Calu3 (cell line): ENCODE measurements around the gene PNMA5. TPM values are rescaled to one million over a fixed set of nuclear protein-coding genes. Genes with fewer than 3 reads are reported as not detected.

Experiments used
- Bru-seq: library from RNA; stranded (reverse); fragments of 400-500 nt; gene quantifications from one replicate; lab custom pipeline; 2021; lab: Mats Ljungman, UMichigan
- BruChase-seq, 2 experiments: library from RNA; stranded (reverse); fragments of 400-500 nt; gene quantifications; one replicate each; lab custom pipeline; 2021; lab: Mats Ljungman, UMichigan
- BruUV-seq: library from RNA; stranded (reverse); fragments of 400-500 nt; replicated peaks from 2 replicates; lab custom pipeline; 2021; lab: Mats Ljungman, UMichigan
- CTCF ChIA-PET: fragments of 300-600 bp; sonication (Branson Sonifier 250); formaldehyde crosslinking; loops from one replicate; lab custom pipeline; 2022; ENCODE audit warnings: antibody characterized with exemption; lab: Charles Lee
- DNase-seq: peaks from one replicate; pipeline ENCODE4 v3.0.0; 2022
- H3K27ac Mint-ChIP-seq: one replicate; pipeline ENCODE4 v1.8.0; 2022; ENCODE audit warnings: mixed read lengths; ENCODE audit not compliant: unreplicated experiment
- H3K27me3 Mint-ChIP-seq: one replicate; pipeline ENCODE4 v1.8.0; 2022; ENCODE audit warnings: mixed read lengths; ENCODE audit not compliant: unreplicated experiment
- H3K36me3 Mint-ChIP-seq: one replicate; pipeline ENCODE4 v1.8.0; 2022; ENCODE audit warnings: mild to moderate bottlenecking, moderate library complexity, mixed read lengths; ENCODE audit not compliant: insufficient read depth, unreplicated experiment
- H3K4me1 Mint-ChIP-seq: one replicate; pipeline ENCODE4 v1.8.0; 2022; ENCODE audit warnings: mild to moderate bottlenecking, low read depth, mixed read lengths; ENCODE audit not compliant: unreplicated experiment
- H3K4me3 Mint-ChIP-seq: one replicate; pipeline ENCODE4 v1.8.0; 2022; ENCODE audit warnings: mild to moderate bottlenecking, low read depth, moderate library complexity, mixed read lengths; ENCODE audit not compliant: unreplicated experiment
- H3K9me3 Mint-ChIP-seq: one replicate; pipeline ENCODE4 v1.8.0; 2022; ENCODE audit warnings: low read depth, mixed read lengths; ENCODE audit not compliant: unreplicated experiment
- intact Hi-C: fragments of 100-400 bp; cut with micrococcal nuclease; formaldehyde crosslinking; loops from one replicate; pipeline ENCODE4 v1.10.0; 2022; ENCODE audit not compliant: unreplicated experiment
- long read RNA-seq: library from polyadenylated mRNA; stranded (forward); transcript quantifications from one replicate; pipeline ENCODE4 v2.0.0, GENCODE V29; 2022
- total RNA-seq: library from RNA; stranded (reverse); gene quantifications from 2 replicates; pipeline ENCODE4 v1.2.3, GENCODE V29; 2022
- TF ChIP-seq, protein P1 (sequence below): fragments of 200-600 bp; IDR thresholded peaks from one replicate; pipeline ENCODE4 v1.8.0; 2022; ENCODE audit warnings: antibody characterized with exemption; ENCODE audit not compliant: unreplicated experiment

The PNMA5 gene
- total RNA-seq (not detected in 2 replicates), Bru-seq, nascent RNA (not detected), BruChase-seq, experiment 1, labeled RNA remaining after a 6-hour chase (not detected), BruChase-seq, experiment 2, labeled RNA remaining after a 2-hour chase (not detected)
- long read RNA-seq, result 0 reads

DNA sequence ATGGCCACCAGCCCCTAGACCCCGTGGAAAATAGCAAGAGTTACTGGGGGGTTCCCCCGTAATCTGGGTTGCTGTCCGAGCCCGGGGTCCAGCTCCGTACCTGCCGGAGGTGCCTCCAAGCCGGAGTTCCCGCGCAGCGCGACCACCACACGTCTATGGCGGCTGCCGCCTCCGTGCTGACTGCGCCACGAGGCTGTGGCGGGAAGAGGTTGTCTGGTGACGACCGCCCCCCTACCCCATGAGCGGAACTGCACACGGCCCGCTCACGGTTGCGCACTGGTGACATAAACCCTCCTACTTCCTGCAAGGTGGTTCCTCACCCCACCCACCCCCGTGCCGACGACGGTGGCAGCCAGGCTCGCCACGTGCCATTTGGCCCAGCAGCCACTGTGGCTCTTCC, at the start of gene PNMA5:
TSS of gene PNMA5 (minus strand) at position 184 of the 400 bp plus-strand sequence. CDS start 2,518 bp downstream, outside the sequence.
- no TSS peak for BruUV-seq
- peaks cover 35% of the 10 kb centered on the region for H3K27me3 Mint-ChIP-seq
- CTCF ChIA-PET, result no interaction called here
- TF ChIP-seq, protein P1, sequence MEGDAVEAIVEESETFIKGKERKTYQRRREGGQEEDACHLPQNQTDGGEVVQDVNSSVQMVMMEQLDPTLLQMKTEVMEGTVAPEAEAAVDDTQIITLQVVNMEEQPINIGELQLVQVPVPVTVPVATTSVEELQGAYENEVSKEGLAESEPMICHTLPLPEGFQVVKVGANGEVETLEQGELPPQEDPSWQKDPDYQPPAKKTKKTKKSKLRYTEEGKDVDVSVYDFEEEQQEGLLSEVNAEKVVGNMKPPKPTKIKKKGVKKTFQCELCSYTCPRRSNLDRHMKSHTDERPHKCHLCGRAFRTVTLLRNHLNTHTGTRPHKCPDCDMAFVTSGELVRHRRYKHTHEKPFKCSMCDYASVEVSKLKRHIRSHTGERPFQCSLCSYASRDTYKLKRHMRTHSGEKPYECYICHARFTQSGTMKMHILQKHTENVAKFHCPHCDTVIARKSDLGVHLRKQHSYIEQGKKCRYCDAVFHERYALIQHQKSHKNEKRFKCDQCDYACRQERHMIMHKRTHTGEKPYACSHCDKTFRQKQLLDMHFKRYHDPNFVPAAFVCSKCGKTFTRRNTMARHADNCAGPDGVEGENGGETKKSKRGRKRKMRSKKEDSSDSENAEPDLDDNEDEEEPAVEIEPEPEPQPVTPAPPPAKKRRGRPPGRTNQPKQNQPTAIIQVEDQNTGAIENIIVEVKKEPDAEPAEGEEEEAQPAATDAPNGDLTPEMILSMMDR, result no peak
- no peak within 1 kb of the TSS for H3K27ac Mint-ChIP-seq
- H3K36me3 Mint-ChIP-seq, result no peaks in the 10 kb centered on the region
- intact Hi-C loops, result no loop called here
- H3K4me3 Mint-ChIP-seq, result no peak within 1 kb of the TSS
- H3K9me3 Mint-ChIP-seq, result no peaks in the 10 kb centered on the region
- no peak for DNase-seq
- no peaks in the 10 kb centered on the region for H3K4me1 Mint-ChIP-seq

DNA sequence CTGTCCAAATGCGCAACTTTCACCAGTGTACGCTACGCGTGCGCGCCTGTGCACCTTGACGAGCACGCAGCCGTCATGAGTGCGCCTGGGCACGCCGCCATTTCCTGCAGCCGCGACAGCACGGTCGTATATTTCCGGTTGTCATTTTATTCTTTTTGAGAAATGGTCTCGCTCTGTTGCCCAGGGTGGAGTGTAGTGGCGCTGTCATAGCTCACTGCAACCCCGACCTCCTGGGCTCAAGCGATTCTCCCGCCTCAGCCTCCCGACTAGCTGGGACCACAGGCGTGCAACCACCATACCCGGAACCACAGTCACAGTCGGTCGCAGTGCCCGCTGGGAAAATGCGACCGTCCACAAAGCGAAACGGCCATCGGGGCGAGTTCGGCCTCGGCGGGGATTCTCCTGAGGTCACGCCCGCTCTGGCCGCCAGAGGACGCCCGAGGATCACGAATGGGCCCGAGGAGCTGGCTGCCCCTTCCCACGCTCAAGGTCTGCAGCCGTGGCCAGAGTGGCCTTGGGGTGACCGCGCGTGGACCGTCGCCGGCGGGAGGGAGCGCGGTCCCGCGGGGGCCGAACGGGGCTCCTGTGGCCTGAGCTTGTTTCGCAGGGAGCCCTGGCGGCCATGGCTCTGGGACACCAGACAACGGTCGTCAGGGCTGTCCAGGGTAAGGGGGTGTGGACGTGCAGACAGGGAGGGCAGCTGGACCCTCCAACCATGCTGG, 38.6 kb upstream of the PNMA5 start:
- peak; percentile 76 for DNase-seq
- intact Hi-C loops, result loop anchor here (5.0 to 10.0 kb wide), 2 partner anchors 75 to 472 kb away; no protein-coding TSS in a partner anchor
- BruUV-seq, result no TSS peak
- Mint-ChIP-seq H3K36me3 (no peaks in the 10 kb centered on the region), H3K9me3 (no peaks in the 10 kb centered on the region), H3K4me1 (no peaks in the 10 kb centered on the region), H3K27me3 (peaks cover 60% of the 10 kb centered on the region), H3K4me3 (no peak overlapping the region), H3K27ac (no peak overlapping the region)
- CTCF ChIA-PET, result interaction anchor here (0.7 to 1.3 kb wide), 4 partner anchors 10 to 428 kb away, joined by 3 to 4 read pairs (median 3); no protein-coding TSS in a partner anchor
- TF ChIP-seq, protein P1, result peak; percentile 88

DNA sequence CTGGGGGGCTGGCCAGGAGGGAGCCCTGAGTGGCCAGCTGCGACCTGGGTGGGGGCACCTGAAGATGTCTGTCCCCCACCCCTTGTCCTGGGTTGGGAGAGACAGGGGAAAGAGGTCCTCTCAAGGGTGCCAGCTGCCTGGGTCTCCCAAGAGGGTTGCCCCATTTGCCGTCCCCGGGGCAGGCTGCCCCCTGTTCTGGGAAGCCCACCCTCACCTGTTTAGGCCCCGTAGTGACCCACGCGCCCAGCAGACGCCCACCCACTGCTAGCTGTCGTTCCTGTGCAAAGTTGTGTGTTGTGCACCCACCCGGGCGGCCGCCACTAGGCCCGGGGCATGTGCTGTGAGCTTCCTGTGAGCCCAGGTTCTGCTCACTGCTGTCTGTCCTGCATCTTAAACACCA, 36.9 kb upstream of the PNMA5 start:
- Mint-ChIP-seq H3K27me3 (peaks cover 50% of the 10 kb centered on the region), H3K9me3 (no peaks in the 10 kb centered on the region), H3K36me3 (no peaks in the 10 kb centered on the region), H3K4me3 (no peak overlapping the region), H3K27ac (no peak overlapping the region), H3K4me1 (no peaks in the 10 kb centered on the region)
- intact Hi-C loops, result loop anchor here (5.0 to 10.0 kb wide), 2 partner anchors 74 to 474 kb away; no protein-coding TSS in a partner anchor
- DNase-seq, result no peak
- TF ChIP-seq, protein P1, result no peak
- BruUV-seq, result no TSS peak
- CTCF ChIA-PET, result no interaction called here

DNA sequence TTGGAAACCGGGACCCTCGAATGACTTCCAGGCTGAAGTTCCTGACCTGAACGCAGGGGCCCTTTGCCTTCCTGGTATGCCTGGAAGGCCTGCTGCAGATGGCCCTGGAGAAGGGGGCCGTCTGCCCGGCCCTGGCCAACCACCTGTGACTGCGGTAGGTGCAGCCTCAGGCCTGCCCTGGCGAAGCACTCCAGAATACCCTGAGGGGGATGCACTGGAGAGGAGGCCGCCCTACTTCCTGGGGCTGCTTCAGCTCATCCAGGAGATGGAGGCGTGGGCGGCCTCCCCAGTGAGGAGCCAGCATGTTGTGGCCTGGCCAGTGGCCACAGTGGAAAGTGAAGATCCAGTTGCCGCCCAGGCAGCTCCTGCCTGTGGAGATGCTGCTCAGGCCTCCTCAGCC, 36.0 kb upstream of the PNMA5 start:
- H3K36me3 Mint-ChIP-seq, result no peaks in the 10 kb centered on the region

More for the DNA sequence above, 36.0 kb upstream of the PNMA5 start:
- Mint-ChIP-seq H3K27ac (no peak overlapping the region), H3K27me3 (peaks cover 46% of the 10 kb centered on the region), H3K4me3 (no peak overlapping the region), H3K4me1 (no peaks in the 10 kb centered on the region), H3K9me3 (no peaks in the 10 kb centered on the region)
- intact Hi-C loops, result loop anchor here (5.0 to 10.0 kb wide), 2 partner anchors 73 to 475 kb away; no protein-coding TSS in a partner anchor
- CTCF ChIA-PET, result interaction anchor here (1.1 kb wide), 1 partner anchor 88 kb away, joined by 4 read pairs; no protein-coding TSS in a partner anchor
- TF ChIP-seq, protein P1, result no peak
- no TSS peak for BruUV-seq
- no peak for DNase-seq
